ENCODE measurements around the gene BMPR2.
"Not testable (repeated sequence)": the region's sequence is repeated elsewhere in the genome, so short reads cannot be mapped to it uniquely, and the experiment has no call there.

The BMPR2 gene

GRCh38 chr2:202386495-202386894 is 10.4 kb downstream of the BMPR2 start:
- DNase-seq = not testable (repeated sequence)

- no peak for DNase-seq
Measured at GRCh38 chr2:202387608-202388342, 11.6 kb downstream of the BMPR2 start.

GRCh38 chr2:202400941-202401340 is 24.8 kb downstream of the BMPR2 start:
- DNase-seq = no peak

- no peak for DNase-seq
Measured at GRCh38 chr2:202405798-202406197, 29.7 kb downstream of the BMPR2 start.

- DNase-seq = no peak
Measured at GRCh38 chr2:202406445-202406978, 30.4 kb downstream of the BMPR2 start.

GRCh38 chr2:202408546-202409140 is 32.5 kb downstream of the BMPR2 start:
- DNase-seq = no peak

- DNase-seq = no peak
Measured at GRCh38 chr2:202410092-202410491, 34.0 kb downstream of the BMPR2 start.

- DNase-seq = no peak
Measured at GRCh38 chr2:202411097-202411496, 35.0 kb downstream of the BMPR2 start.

GRCh38 chr2:202418027-202418426 is 41.9 kb downstream of the BMPR2 start:
- no peak for DNase-seq

- no peak for DNase-seq
Measured at GRCh38 chr2:202418511-202418910, 42.4 kb downstream of the BMPR2 start.

GRCh38 chr2:202423139-202423538 is 47.0 kb downstream of the BMPR2 start:
- no peak for DNase-seq

- DNase-seq = no peak
Measured at GRCh38 chr2:202425036-202425435, 48.9 kb downstream of the BMPR2 start.

- DNase-seq = no peak
Measured at GRCh38 chr2:202426751-202427150, 50.6 kb downstream of the BMPR2 start.

- DNase-seq = no peak
Measured at GRCh38 chr2:202429164-202429980, 53.2 kb downstream of the BMPR2 start.

- no peak for DNase-seq
Measured at GRCh38 chr2:202432776-202433175, 56.6 kb downstream of the BMPR2 start.

GRCh38 chr2:202434472-202434871 is 58.3 kb downstream of the BMPR2 start:
- no peak for DNase-seq

GRCh38 chr2:202436626-202437025 is 60.5 kb downstream of the BMPR2 start:
- DNase-seq = no peak

- DNase-seq = not testable (repeated sequence)
Measured at GRCh38 chr2:202440117-202440516, 64.0 kb downstream of the BMPR2 start.

GRCh38 chr2:202442882-202443281 is 66.8 kb downstream of the BMPR2 start:
- DNase-seq = no peak

- no peak for DNase-seq
Measured at GRCh38 chr2:202444000-202444399, 67.9 kb downstream of the BMPR2 start.

GRCh38 chr2:202449344-202449743 is 73.2 kb downstream of the BMPR2 start:
- DNase-seq = no peak

GRCh38 chr2:202450785-202451184 is 74.7 kb downstream of the BMPR2 start:
- no peak for DNase-seq

GRCh38 chr2:202452744-202453143 is 76.6 kb downstream of the BMPR2 start:
- no peak for DNase-seq

GRCh38 chr2:202454536-202454935 is 78.4 kb downstream of the BMPR2 start:
- DNase-seq = no peak
